Upper lobe of left lung (tissue), 6 donors: ENCODE measurements around the gene NEK10. TPM values are rescaled to one million over a fixed set of nuclear protein-coding genes. Genes with fewer than 3 reads are reported as not detected.

Source experiments
- ATAC-seq, 2 donors: fragments of 200-7000 bp; cut with Tn5 transposase; one replicate each; pipeline ENCODE4 v1.9.1; 2022; ENCODE audit warnings: mild to moderate bottlenecking in 2 of 2, moderate library complexity in 2 of 2; ENCODE audit not compliant: low FRiP score in 2 of 2
- DNase-seq, 2 donors: peaks; one replicate each; pipeline ENCODE4 v3.0.0-alpha.2; 2019 to 2020
- H3K27ac ChIP-seq, 4 donors: fragments of 200-600 bp; sonication (generic); one replicate each; pipeline ENCODE4 v1.5.1; 2016 to 2019
- H3K27me3 ChIP-seq, 4 donors: fragments of 200-600 bp; sonication (generic); one replicate each; pipeline ENCODE4 v1.5.1; 2017 to 2019
- H3K36me3 ChIP-seq, 4 donors: fragments of 200-600 bp; sonication (generic); one replicate each; pipeline ENCODE4 v1.5.1; 2016 to 2019
- H3K4me1 ChIP-seq, 4 donors: fragments of 200-600 bp; sonication (generic); one replicate each; pipeline ENCODE4 v1.5.1; 2018 to 2019
- H3K4me3 ChIP-seq, 4 donors: fragments of 200-600 bp; sonication (generic); one replicate each; pipeline ENCODE4 v1.5.1; 2017 to 2019; ENCODE audit warnings: mild to moderate bottlenecking in 2 of 4, moderate library complexity in 1 of 4
- H3K9me3 ChIP-seq, 4 donors: fragments of 200-600 bp; sonication (generic); one replicate each; pipeline ENCODE4 v1.5.1; 2018 to 2019
- EP300 ChIP-seq, 4 donors: sonication (generic); formaldehyde crosslinking; IDR thresholded peaks; one replicate each; pipeline ENCODE4 v1.5.1; 2017; ENCODE audit warnings: antibody characterized with exemption in 4 of 4, control low read depth in 2 of 4
- POLR2A ChIP-seq, 4 donors: fragments of 450-650 bp; IDR thresholded peaks; one replicate each; pipeline ENCODE4 v1.5.1; 2016 to 2017; ENCODE audit warnings: antibody characterized with exemption in 4 of 4, mild to moderate bottlenecking in 2 of 4
- POLR2AphosphoS5 ChIP-seq, 2 donors: sonication (generic); formaldehyde crosslinking; IDR thresholded peaks; one replicate each; pipeline ENCODE4 v1.5.1; 2017; ENCODE audit warnings: antibody characterized with exemption in 2 of 2
- WGBS, 2 donors: methylation state at CpG; one replicate each; pipeline ENCODE4 v1.1.5; 2017 to 2018; 5-methylcytosine and 5-hydroxymethylcytosine counted together
- total RNA-seq, 6 donors: library from RNA; depleted of rRNA in 4 of 6; stranded (reverse); fragments of >200 nt in 4 of 6; gene quantifications; one replicate each; pipeline versions ENCODE4 v1.1.0 to v1.2.1, GENCODE V29; 2016 to 2021
- TF ChIP-seq, protein P1 (sequence below), 6 experiments: fragments of 450-650 bp in 4 of 6; fragments of 200-600 bp in 2 of 6; sonication (generic) in 2 of 6; IDR thresholded peaks; one replicate each; pipeline ENCODE4 v1.5.1; 2016 to 2019; ENCODE audit warnings: antibody characterized with exemption in 6 of 6
- donor health status: DM: no; HTN: no; CAD: no; lungs with moderate emphysema.
- donor health status: DM: no; HTN: yes; CAD: no; lungs with severe emphysema.

Gene NEK10
- total RNA-seq, 6 donors from 2014 or later, result 0.29 to 85.3 (median 12.1) TPM

DNA sequence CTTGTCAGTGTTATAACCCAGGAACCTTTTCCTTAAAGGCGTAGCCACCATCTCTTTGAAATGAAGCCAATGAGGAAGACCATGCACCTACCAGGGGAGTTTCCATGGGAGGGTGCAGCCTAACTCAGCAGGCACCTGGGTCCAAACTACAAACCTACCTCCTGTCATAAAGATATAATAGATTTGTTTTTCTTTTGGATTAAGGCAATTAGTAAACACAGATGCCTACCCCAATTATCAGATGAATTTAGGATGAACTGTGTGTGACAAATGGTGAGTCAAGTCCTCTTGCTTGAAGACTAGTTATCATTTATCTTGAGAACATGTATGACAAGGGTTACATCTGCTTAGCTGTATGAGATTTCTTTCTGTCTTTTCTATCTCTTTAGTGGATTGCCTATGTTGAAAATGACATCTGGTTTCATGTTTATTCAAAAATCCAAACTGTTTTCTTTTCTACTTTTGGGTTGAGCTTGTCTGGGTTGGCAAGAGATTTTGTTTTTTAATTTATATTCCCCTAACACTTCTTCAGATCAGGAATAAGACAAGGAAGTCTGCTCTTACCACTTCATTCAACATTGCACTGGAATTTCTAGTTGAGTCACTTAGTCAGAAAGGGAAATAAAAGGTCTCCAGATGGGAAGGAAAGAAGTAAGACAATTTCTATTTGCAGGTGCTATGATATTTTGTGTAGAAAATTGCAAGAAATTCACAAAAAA, 149.9 kb downstream of the NEK10 start:
- Histone ChIP-seq H3K9me3 (no peaks in the 10 kb centered on the region), H3K36me3 (no peaks in the 10 kb centered on the region), H3K4me1 (no peaks in the 10 kb centered on the region), H3K27ac (no peak overlapping the region), H3K4me3 (no peak overlapping the region), H3K27me3 (no peaks in the 10 kb centered on the region)
- WGBS, 2 donors, result 89 to 93% methylated on average over 1 of the region's 1 CpG
- ATAC-seq (no peak), DNase-seq (no peak)
- TF ChIP-seq EP300 (IDR thresholded peaks at IDR 0.05) (no peak), POLR2AphosphoS5 (IDR thresholded peaks at IDR 0.05) (no peak), POLR2A (IDR thresholded peaks at IDR 0.05) (no peak)
- TF ChIP-seq, protein P1, sequence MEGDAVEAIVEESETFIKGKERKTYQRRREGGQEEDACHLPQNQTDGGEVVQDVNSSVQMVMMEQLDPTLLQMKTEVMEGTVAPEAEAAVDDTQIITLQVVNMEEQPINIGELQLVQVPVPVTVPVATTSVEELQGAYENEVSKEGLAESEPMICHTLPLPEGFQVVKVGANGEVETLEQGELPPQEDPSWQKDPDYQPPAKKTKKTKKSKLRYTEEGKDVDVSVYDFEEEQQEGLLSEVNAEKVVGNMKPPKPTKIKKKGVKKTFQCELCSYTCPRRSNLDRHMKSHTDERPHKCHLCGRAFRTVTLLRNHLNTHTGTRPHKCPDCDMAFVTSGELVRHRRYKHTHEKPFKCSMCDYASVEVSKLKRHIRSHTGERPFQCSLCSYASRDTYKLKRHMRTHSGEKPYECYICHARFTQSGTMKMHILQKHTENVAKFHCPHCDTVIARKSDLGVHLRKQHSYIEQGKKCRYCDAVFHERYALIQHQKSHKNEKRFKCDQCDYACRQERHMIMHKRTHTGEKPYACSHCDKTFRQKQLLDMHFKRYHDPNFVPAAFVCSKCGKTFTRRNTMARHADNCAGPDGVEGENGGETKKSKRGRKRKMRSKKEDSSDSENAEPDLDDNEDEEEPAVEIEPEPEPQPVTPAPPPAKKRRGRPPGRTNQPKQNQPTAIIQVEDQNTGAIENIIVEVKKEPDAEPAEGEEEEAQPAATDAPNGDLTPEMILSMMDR (IDR thresholded peaks at IDR 0.05), result no peak

- DNase-seq (no peak), ATAC-seq (no peak)
- no peaks in the 10 kb centered on the region for H3K36me3 ChIP-seq
- 85 to 89% methylated on average over 5 of the region's 5 CpGs for WGBS, 2 donors
- TF ChIP-seq, protein P1 (IDR thresholded peaks at IDR 0.05), result no peak
- no peak for TF ChIP-seq EP300 (IDR thresholded peaks at IDR 0.05)
- no peak for TF ChIP-seq POLR2A (IDR thresholded peaks at IDR 0.05)
- TF ChIP-seq POLR2AphosphoS5 (IDR thresholded peaks at IDR 0.05), result no peak
- H3K27me3 ChIP-seq, result no peaks in the 10 kb centered on the region
- no peak overlapping the region for H3K27ac ChIP-seq
- H3K4me1 ChIP-seq, result no peaks in the 10 kb centered on the region
- no peaks in the 10 kb centered on the region for H3K9me3 ChIP-seq
- no peak overlapping the region for H3K4me3 ChIP-seq
Measured at GRCh38 chr3:27216955-27217552, 152.1 kb downstream of the NEK10 start.

GRCh38 chr3:27216295-27216855, 152.8 kb downstream of the NEK10 start:
- no peaks in the 10 kb centered on the region for H3K36me3 ChIP-seq
- H3K27ac ChIP-seq, result no peak overlapping the region
- no peak overlapping the region for H3K4me3 ChIP-seq
- TF ChIP-seq, protein P1 (IDR thresholded peaks at IDR 0.05), result no peak
- no peak for TF ChIP-seq POLR2A (IDR thresholded peaks at IDR 0.05)
- no peak for TF ChIP-seq POLR2AphosphoS5 (IDR thresholded peaks at IDR 0.05)
- TF ChIP-seq EP300 (IDR thresholded peaks at IDR 0.05), result no peak
- DNase-seq (no peak), ATAC-seq (no peak)
- no peaks in the 10 kb centered on the region for H3K4me1 ChIP-seq
- WGBS, 2 donors, result 79% methylated on average over 2 of the region's 2 CpGs
- H3K27me3 ChIP-seq, result no peaks in the 10 kb centered on the region
- H3K9me3 ChIP-seq, result no peaks in the 10 kb centered on the region

DNA sequence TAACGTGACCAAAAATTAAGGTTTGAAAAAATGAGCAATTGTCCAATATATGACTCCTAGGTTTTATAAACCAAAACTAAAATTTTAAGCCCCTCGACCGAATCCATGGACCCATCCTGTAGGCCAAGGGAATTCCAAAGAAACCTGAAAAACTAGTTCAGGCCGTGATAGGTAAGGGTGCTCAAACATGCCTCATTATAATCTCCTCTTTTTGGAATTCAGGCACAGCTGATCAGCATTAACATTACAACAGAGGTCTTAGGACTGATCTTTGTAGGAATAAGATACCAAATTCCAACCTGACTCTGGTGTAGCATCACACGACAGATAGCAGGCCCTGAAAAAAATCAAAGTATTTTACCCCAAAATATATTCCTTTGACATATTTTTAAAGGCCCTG, 155.7 kb downstream of the NEK10 start:
- H3K27ac ChIP-seq, result no peak overlapping the region
- ATAC-seq (no peak), DNase-seq (no peak)
- H3K9me3 ChIP-seq, result no peaks in the 10 kb centered on the region
- 80 to 81% methylated on average over 5 of the region's 5 CpGs for WGBS, 2 donors
- no peaks in the 10 kb centered on the region for H3K27me3 ChIP-seq
- no peak overlapping the region for H3K4me3 ChIP-seq
- H3K4me1 ChIP-seq, result no peaks in the 10 kb centered on the region
- H3K36me3 ChIP-seq, result no peaks in the 10 kb centered on the region
- TF ChIP-seq, protein P1 (IDR thresholded peaks at IDR 0.05), result no peak
- TF ChIP-seq POLR2AphosphoS5 (IDR thresholded peaks at IDR 0.05) (no peak), POLR2A (IDR thresholded peaks at IDR 0.05) (no peak)
